Measurements from ENCODE around the gene OR2T8. TPM values are rescaled to one million over a fixed set of nuclear protein-coding genes. Genes with fewer than 3 reads are reported as not detected.

Gene OR2T8
- total RNA-seq, 1 donor: not detected

DNA sequence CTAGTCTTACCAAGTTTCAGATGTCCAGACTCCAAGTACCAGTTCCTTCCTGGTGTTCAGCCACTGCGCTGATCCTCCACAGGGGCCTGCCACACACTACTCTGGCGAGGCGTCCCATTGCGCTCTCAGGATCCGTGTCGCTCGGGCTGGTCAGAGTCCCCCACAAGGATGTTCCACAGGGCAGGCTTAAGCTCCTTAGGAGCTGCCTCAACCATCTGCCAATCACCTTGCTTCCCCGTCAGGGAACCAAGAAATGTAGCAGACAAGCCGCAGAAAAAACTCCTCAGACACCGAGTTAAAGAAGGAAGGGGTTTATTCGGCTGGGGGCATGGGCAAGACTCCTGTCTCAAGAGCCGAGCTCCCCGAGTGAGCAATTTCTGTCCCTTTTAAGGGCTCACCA lies 14.9 kb upstream of the OR2T8 start:
- no peak for DNase-seq (ENCODE audit: low read depth)
- TF ChIP-seq, protein P1, sequence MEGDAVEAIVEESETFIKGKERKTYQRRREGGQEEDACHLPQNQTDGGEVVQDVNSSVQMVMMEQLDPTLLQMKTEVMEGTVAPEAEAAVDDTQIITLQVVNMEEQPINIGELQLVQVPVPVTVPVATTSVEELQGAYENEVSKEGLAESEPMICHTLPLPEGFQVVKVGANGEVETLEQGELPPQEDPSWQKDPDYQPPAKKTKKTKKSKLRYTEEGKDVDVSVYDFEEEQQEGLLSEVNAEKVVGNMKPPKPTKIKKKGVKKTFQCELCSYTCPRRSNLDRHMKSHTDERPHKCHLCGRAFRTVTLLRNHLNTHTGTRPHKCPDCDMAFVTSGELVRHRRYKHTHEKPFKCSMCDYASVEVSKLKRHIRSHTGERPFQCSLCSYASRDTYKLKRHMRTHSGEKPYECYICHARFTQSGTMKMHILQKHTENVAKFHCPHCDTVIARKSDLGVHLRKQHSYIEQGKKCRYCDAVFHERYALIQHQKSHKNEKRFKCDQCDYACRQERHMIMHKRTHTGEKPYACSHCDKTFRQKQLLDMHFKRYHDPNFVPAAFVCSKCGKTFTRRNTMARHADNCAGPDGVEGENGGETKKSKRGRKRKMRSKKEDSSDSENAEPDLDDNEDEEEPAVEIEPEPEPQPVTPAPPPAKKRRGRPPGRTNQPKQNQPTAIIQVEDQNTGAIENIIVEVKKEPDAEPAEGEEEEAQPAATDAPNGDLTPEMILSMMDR (IDR thresholded peaks at IDR 0.05; ENCODE audit: insufficient read depth, low read length): no peak
- H3K4me3 ChIP-seq (ENCODE audit: low read depth, low read length): no peak overlapping the region

DNA sequence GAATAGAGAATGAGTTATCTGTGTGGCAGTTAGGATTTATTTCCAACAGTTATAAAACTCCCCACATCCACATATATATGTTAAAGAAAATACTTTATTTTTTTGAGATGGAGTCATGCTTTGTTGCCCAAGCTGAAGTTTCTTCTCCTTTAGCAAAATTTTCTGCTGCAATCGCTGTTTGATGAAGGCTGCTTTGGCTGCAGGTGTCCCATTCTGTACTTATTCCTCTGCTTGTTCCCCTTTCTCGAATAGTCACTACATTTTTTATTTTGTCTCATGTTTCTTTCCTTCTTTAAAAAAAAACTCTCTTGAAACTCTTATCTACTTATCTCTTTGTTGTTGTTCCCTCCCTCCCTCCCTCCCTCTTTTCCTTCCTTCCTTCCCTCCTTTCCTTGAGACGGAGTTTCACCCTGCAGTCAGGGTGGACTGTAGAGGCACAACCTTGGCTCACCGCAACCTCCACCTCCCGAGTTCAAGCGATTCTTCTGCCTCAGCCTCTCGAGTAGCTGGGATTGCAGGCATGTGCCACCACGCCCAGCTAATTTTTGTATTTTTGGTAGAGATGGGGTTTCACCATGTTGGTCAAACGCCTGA lies 14.0 kb upstream of the OR2T8 start:
- TF ChIP-seq, protein P1 (IDR thresholded peaks at IDR 0.05; ENCODE audit: insufficient read depth, low read length): no peak
- DNase-seq (ENCODE audit: low read depth): no peak
- H3K4me3 ChIP-seq (ENCODE audit: low read depth, low read length): no peak overlapping the region

DNA sequence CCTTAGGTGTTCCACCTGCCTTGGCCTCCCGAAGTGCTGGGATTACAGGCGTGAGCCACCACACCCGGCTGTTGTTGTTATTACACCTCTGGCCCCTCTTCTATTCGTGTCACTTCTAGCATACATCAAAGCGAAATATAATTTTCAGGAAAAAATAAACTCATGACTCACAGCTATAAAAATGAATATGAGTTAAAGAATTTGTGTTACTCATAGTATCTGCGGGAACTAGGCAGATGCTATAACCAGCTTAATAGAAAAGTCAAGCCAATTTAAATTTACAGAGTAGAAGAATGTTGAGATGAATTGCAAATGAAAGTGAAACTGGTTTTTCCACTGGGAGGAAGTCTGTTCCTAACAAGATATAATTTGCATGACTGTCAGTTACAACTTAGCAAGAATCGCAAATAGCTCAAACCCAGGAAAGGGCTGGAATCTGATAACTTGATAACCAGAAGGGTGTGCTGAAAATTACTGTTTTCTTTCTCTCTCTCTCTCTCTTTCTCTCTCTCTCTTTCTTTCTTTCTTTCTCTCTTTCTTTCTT lies 13.5 kb upstream of the OR2T8 start:
- DNase-seq (ENCODE audit: low read depth): peak; percentile 10
- H3K4me3 ChIP-seq (ENCODE audit: low read depth, low read length): no peak overlapping the region
- TF ChIP-seq, protein P1 (IDR thresholded peaks at IDR 0.05; ENCODE audit: insufficient read depth, low read length): no peak

DNA sequence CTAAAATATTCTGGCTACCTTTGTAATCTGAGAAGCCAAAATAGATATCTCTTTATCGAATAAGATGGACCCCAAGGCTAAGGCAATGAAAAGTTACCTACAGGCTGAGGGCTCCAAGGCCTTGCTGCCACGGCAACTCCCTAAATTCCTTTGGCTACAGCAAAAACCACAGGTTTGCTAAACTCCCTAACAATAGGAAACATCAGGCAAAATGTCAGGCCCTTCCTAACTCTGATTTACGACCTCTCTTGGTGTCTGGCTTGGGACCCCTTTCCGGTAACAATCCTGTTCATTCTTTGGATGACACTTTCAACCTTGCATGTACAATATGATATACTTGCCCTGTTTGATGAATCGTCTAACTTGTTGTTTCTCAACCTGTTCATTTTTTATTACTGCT lies 11.3 kb upstream of the OR2T8 start:
- DNase-seq (ENCODE audit: low read depth): no peak
- TF ChIP-seq, protein P1 (IDR thresholded peaks at IDR 0.05; ENCODE audit: insufficient read depth, low read length): no peak
- H3K4me3 ChIP-seq (ENCODE audit: low read depth, low read length): no peak overlapping the region

DNA sequence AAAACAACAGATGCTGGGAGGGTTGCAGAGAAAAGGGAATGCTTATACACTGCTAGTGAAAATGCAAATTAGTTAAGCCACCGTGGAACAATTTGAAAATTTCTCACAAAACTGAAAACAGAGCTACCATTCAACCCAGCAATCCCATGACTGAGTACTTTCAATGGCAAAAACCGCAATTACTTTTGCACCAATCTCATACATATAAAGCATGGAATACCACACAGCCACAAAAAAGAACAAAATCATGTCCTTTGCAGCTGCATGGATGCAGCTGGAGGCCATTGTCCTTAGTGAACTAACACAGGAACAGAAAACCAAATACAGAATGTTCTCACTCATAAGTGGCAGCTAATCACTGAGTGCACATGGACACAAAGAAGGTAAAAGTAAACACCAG lies 6.3 kb upstream of the OR2T8 start:
- H3K4me3 ChIP-seq (ENCODE audit: low read depth, low read length): no peak overlapping the region
- DNase-seq (ENCODE audit: low read depth): no peak
- TF ChIP-seq, protein P1 (IDR thresholded peaks at IDR 0.05; ENCODE audit: insufficient read depth, low read length): no peak

DNA sequence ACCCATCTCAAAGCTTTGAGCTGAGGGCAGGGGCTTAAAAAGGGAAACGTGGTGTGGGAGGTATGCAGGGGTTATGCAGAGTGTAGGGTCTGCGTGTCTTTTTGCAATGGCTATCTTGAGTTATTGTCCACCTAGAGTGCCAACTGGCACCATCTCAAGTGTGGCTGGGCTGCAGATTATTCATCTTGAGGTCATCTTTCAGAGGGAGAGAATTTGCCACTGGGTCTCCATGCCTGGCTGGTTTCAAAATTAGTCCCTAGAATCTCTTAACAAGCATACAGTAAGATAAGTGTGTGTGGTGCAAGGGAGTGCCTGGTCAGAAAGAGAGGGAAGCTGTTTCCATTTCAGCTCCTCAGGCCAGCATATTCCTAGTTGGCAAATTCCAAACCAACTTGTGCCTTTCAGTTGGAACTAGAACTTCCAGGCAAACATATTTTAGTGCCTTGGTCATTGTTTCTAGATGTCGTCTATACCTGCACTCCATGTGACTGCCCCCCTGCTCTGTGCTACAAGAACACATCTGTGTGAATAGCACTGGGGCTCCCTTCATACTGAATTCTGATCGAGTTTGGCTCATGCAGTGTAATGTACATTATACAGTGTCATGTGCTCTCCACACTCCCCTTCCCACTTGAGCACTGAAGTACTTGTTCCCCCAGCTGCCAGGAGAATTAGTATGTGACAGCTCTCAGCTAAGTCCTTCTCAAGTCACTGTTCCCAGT lies 5.0 kb upstream of the OR2T8 start:
- H3K4me3 ChIP-seq (ENCODE audit: low read depth, low read length): no peak overlapping the region
- DNase-seq (ENCODE audit: low read depth): no peak
- TF ChIP-seq, protein P1 (IDR thresholded peaks at IDR 0.05; ENCODE audit: insufficient read depth, low read length): no peak
